ENCODE results near the gene MAPK8IP1. TPM values are rescaled to one million over a fixed set of nuclear protein-coding genes. Genes with fewer than 3 reads are reported as not detected.

MAPK8IP1 gene
- total RNA-seq, 1 experiment from 2014 or later = 12.7 TPM

- no peak for DNase-seq (ENCODE audit: low read depth, low spot score)
These were observed 11.1 kb downstream of the MAPK8IP1 start for GRCh38 chr11:45896422-45896984.

GRCh38 chr11:45897556-45897955, 12.1 kb downstream of the MAPK8IP1 start:
- H3K27ac ChIP-seq (ENCODE audit: low read length) = no peak overlapping the region
- intact Hi-C loops (cut with micrococcal nuclease; ENCODE audit: unreplicated experiment) = no loop called here
- no TSS peak for BruUV-seq (replicated peaks)
- no peaks in the 10 kb centered on the region for H3K36me3 ChIP-seq (ENCODE audit: control insufficient read depth, insufficient read depth, low read length)
- H3K27me3 ChIP-seq (ENCODE audit: control insufficient read depth, insufficient read depth, low read length) = no peaks in the 10 kb centered on the region
- ATAC-seq = no peak
- CTCF ChIA-PET = no interaction called here
- no peak for DNase-seq (ENCODE audit: low read depth, low spot score)
- no peaks in the 10 kb centered on the region for H3K9me3 ChIP-seq (ENCODE audit: control insufficient read depth, insufficient read depth, low read depth, low read length)
- POLR2A ChIA-PET = no interaction called here
- TF ChIP-seq CTCF (IDR thresholded peaks at IDR 0.05) (no peak), POLR2AphosphoS5 (IDR thresholded peaks at IDR 0.05; ENCODE audit: low read depth, low read length) (no peak), REST (IDR thresholded peaks at IDR 0.05; ENCODE audit: insufficient read depth in 1 of 2, low read depth in 2 of 2, low read length in 1 of 2) (no peak)
- in situ Hi-C loops (cut with HindIII; ENCODE audit: low pct_unique_long_range_greater_than_20kb, low sequenced_read_pairs) = no loop called here
- peaks cover 6% of the 10 kb centered on the region; the same call in 1 of the 2 replicates for H3K4me1 ChIP-seq (ENCODE audit: control insufficient read depth, insufficient read depth, low read length)
- no peak overlapping the region for H3K4me3 ChIP-seq (ENCODE audit: low read depth in 2 of 2, low read length in 2 of 2)

More at GRCh38 chr11:45896422-45896984, 11.1 kb downstream of the MAPK8IP1 start:
- ATAC-seq = no peak
- H3K27me3 ChIP-seq (ENCODE audit: control insufficient read depth, insufficient read depth, low read length) = no peaks in the 10 kb centered on the region
- TF ChIP-seq SIN3A (IDR thresholded peaks at IDR 0.05; ENCODE audit: borderline replicate concordance, insufficient read depth, low read depth, low read length) (no peak), TCF7L2 (IDR thresholded peaks at IDR 0.05; ENCODE audit: low read depth, low read length) (no peak), REST (IDR thresholded peaks at IDR 0.05; ENCODE audit: insufficient read depth in 1 of 2, low read depth in 2 of 2, low read length in 1 of 2) (peak in 1 of 2 experiments; percentile 44; a peak in 2 of 4 replicates)
- in situ Hi-C loops (cut with HindIII; ENCODE audit: low pct_unique_long_range_greater_than_20kb, low sequenced_read_pairs) = no loop called here
- H3K4me3 ChIP-seq (ENCODE audit: low read depth in 2 of 2, low read length in 2 of 2) = no peak overlapping the region
- POLR2A ChIA-PET = interaction anchor here (0.6 kb wide), 1 partner anchor 134 kb away, joined by 3 read pairs; no protein-coding TSS in a partner anchor
- CTCF ChIA-PET = no interaction called here
- no peaks in the 10 kb centered on the region for H3K36me3 ChIP-seq (ENCODE audit: control insufficient read depth, insufficient read depth, low read length)
- H3K9me3 ChIP-seq (ENCODE audit: control insufficient read depth, insufficient read depth, low read depth, low read length) = no peaks in the 10 kb centered on the region
- intact Hi-C loops (cut with micrococcal nuclease; ENCODE audit: unreplicated experiment) = no loop called here
- H3K27ac ChIP-seq (ENCODE audit: low read length) = no peak overlapping the region
- H3K4me1 ChIP-seq (ENCODE audit: control insufficient read depth, insufficient read depth, low read length) = peaks cover 6% of the 10 kb centered on the region; the same call in 1 of the 2 replicates
- no TSS peak for BruUV-seq (replicated peaks)
